ENCODE data around the gene CCBE1. TPM values are rescaled to one million over a fixed set of nuclear protein-coding genes. Genes with fewer than 3 reads are reported as not detected.

Gene CCBE1
- total RNA-seq, 4 donors from 2014 or later = 1.5 to 10.9 (median 4.6) TPM

DNA sequence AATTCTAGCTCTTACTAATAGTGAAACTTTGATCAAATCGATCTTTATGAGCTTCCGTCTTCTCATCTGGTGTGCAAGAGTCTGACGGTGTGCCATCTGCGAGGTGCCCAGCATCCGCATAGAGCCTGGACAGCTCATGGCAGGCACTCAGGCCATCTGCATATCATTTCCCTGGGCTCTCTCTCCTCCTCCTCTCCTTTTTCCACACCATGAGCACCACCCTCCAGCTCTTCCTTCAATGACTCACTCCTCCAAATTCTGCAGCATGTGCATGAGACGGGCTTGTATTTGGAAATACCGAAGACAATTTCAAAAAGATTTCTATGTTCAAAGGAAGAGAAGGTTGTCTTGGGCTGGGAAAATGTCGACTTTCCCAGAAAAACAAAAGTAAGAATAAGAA lies 161.1 kb downstream of the CCBE1 start:
- intact Hi-C loops (cut with DNase I; ENCODE audit: low total_unique reads) = no loop called here
- DNase-seq = no peak
- Histone ChIP-seq H3K4me1 (no peaks in the 10 kb centered on the region), H3K9me3 (no peaks in the 10 kb centered on the region), H3K36me3 (no peaks in the 10 kb centered on the region), H3K4me3 (no peak overlapping the region), H3K27ac (no peak overlapping the region), H3K27me3 (no peaks in the 10 kb centered on the region)
- no peak for TF ChIP-seq POLR2A (IDR thresholded peaks at IDR 0.05)
- TF ChIP-seq, protein P1, sequence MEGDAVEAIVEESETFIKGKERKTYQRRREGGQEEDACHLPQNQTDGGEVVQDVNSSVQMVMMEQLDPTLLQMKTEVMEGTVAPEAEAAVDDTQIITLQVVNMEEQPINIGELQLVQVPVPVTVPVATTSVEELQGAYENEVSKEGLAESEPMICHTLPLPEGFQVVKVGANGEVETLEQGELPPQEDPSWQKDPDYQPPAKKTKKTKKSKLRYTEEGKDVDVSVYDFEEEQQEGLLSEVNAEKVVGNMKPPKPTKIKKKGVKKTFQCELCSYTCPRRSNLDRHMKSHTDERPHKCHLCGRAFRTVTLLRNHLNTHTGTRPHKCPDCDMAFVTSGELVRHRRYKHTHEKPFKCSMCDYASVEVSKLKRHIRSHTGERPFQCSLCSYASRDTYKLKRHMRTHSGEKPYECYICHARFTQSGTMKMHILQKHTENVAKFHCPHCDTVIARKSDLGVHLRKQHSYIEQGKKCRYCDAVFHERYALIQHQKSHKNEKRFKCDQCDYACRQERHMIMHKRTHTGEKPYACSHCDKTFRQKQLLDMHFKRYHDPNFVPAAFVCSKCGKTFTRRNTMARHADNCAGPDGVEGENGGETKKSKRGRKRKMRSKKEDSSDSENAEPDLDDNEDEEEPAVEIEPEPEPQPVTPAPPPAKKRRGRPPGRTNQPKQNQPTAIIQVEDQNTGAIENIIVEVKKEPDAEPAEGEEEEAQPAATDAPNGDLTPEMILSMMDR (IDR thresholded peaks at IDR 0.05) = no peak

DNA sequence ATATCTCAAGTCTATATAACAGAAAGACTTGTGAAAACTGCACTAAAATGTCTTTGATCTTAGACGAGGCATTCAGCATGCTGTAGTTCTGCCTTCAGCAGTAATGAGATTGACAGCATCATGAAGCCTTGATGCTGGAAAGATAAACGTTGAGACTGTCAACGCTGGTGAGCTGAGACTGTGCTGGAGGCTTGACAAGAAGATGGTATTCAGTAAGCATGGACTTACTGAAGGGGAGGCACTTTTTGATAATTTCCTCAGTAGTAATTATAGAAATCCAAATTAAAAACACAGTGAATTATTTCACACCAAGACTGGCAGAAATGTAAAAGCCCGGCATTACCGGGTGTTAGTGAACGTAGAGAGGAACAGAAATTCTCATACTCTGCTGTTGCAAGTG lies 162.2 kb downstream of the CCBE1 start:
- no peaks in the 10 kb centered on the region for H3K27me3 ChIP-seq
- H3K27ac ChIP-seq = no peak overlapping the region
- intact Hi-C loops (cut with DNase I; ENCODE audit: low total_unique reads) = no loop called here
- H3K36me3 ChIP-seq = no peaks in the 10 kb centered on the region
- DNase-seq = no peak
- no peaks in the 10 kb centered on the region for H3K4me1 ChIP-seq
- H3K4me3 ChIP-seq = no peak overlapping the region
- no peaks in the 10 kb centered on the region for H3K9me3 ChIP-seq
- TF ChIP-seq, protein P1 (IDR thresholded peaks at IDR 0.05) = no peak
- TF ChIP-seq POLR2A (IDR thresholded peaks at IDR 0.05) = no peak

DNA sequence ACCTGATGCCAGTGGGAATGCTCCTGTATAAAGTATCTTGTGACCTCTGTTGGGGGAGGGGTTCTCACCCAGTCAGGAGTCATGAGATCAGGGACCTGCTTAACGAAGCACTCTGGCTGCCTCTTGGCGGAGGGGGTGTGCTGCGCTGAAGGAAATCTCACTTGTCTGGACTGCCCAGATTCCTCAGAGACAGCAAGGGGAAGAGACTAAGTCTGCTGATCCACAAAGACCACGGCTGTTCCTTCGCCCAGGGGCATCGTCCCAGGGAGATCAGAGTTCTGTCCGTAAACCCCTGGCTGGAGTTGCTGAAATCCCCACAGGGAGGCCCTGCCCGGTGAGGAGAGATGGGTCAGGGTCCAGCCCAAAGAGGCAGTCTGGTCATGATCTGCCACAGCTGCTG lies 168.4 kb downstream of the CCBE1 start:
- H3K4me3 ChIP-seq = no peak overlapping the region
- no peak for TF ChIP-seq POLR2A (IDR thresholded peaks at IDR 0.05)
- TF ChIP-seq, protein P1 (IDR thresholded peaks at IDR 0.05) = no peak
- no peaks in the 10 kb centered on the region for H3K27me3 ChIP-seq
- H3K36me3 ChIP-seq = no peaks in the 10 kb centered on the region
- no peak for DNase-seq
- H3K4me1 ChIP-seq = no peaks in the 10 kb centered on the region
- H3K9me3 ChIP-seq = no peaks in the 10 kb centered on the region
- intact Hi-C loops (cut with DNase I; ENCODE audit: low total_unique reads) = no loop called here
- H3K27ac ChIP-seq = no peak overlapping the region

DNA sequence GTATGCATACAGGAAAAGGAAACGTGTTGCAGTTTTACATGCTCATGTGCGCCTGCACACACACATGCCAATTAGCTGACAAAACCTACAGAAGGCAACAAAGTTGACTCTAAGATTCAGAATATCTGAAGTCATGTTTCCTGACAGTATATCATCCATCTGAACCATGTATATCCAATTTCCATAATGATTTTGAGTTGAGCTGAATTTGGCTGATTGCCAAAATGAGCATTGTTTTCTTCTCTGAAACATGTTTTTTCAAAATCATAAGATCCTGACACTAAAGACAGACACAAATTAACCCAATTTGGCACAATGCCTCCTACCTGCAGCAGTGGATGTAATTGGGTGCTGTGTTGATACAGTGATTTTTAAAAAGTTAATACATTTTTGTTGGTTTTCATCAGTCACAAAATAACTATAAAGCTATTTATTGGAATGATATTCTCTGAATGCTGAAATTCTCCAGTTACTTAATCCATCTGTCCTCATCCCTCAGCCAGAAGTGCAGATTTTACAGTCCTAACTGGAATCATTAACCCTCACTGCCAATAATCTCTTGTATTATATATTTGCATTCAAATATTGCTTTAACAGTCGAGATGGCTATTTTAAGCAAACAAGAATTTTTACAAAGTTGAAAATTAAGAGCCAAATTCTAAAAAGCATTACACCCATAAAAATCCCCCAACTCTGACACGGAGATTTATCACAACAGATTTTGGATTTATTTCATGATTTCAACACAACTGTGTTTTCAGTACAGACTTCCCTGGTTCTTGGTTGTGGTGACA lies 176.5 kb downstream of the CCBE1 start:
- intact Hi-C loops (cut with DNase I; ENCODE audit: low total_unique reads) = no loop called here
- peak overlapping the region; percentile 29 to 45 for H3K27ac ChIP-seq

DNA sequence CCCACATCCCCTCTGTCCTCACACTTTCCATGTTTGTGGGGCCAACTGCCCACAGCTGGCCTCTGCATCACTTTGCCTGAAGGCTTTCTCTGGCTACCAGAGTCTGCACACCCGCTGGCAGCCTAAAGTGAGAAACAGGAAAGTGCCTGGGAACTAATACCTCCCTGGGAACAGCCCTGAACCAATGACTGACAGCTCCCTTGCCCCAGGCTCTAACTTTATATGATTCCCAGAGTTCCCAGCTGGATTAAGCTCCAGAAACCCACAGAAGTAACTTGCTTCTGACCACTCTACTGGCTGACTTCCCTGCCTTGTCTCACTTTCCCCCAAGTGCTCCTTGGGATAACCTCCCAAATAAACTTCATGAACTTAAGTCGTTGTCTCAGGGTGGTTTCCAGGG lies 178.5 kb downstream of the CCBE1 start:
- no peak overlapping the region for H3K27ac ChIP-seq
- no peak overlapping the region for H3K4me3 ChIP-seq
- H3K9me3 ChIP-seq = no peaks in the 10 kb centered on the region
- intact Hi-C loops (cut with DNase I; ENCODE audit: low total_unique reads) = no loop called here
- H3K27me3 ChIP-seq = no peaks in the 10 kb centered on the region
- H3K4me1 ChIP-seq = peaks cover 10 to 16% of the 10 kb centered on the region in 2 donors
- TF ChIP-seq POLR2A (IDR thresholded peaks at IDR 0.05) = no peak
- TF ChIP-seq, protein P1 (IDR thresholded peaks at IDR 0.05) = no peak
- DNase-seq = no peak
- H3K36me3 ChIP-seq = no peaks in the 10 kb centered on the region

More for the DNA sequence above, 176.5 kb downstream of the CCBE1 start:
- Histone ChIP-seq H3K4me1 (peaks cover 0 to 13% of the 10 kb centered on the region in 2 donors), H3K9me3 (no peaks in the 10 kb centered on the region), H3K4me3 (no peak overlapping the region), H3K27me3 (no peaks in the 10 kb centered on the region), H3K36me3 (no peaks in the 10 kb centered on the region)
- no peak for DNase-seq
- TF ChIP-seq, protein P1 (IDR thresholded peaks at IDR 0.05) = no peak
- TF ChIP-seq POLR2A (IDR thresholded peaks at IDR 0.05) = no peak

Data from uterus (tissue), 4 donors.